ENCODE data around the gene PKLR. TPM values are rescaled to one million over a fixed set of nuclear protein-coding genes. Genes with fewer than 3 reads are reported as not detected.
A peak's percentile ranks its signal among the peaks of the same experiment; 100 is the strongest.
"Not testable (repeated sequence)": the region's sequence is repeated elsewhere in the genome, so short reads cannot be mapped to it uniquely, and the experiment has no call there.

PKLR gene
- polyA plus RNA-seq, 3 donors: 5.4 to 9.6 (median 9.4) TPM

DNA sequence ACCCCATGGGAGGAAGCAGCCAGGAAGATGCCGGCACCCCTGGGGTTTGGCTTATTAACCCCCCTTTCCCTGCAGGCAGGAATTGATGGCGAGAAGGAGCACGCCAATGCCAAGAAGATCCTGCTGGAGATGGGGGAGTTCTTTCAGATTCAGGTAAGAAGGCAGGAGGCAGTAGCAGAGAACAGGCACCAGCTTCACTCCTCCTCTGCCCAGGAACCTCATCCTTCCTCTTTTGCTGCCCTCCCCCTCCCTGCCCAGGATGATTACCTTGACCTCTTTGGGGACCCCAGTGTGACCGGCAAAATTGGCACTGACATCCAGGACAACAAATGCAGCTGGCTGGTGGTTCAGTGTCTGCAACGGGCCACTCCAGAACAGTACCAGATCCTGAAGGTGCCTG, 18.3 kb upstream of the PKLR start:
- DNase-seq (ENCODE audit: low read depth in 3 of 3, low spot score in 2 of 3): no peak

DNA sequence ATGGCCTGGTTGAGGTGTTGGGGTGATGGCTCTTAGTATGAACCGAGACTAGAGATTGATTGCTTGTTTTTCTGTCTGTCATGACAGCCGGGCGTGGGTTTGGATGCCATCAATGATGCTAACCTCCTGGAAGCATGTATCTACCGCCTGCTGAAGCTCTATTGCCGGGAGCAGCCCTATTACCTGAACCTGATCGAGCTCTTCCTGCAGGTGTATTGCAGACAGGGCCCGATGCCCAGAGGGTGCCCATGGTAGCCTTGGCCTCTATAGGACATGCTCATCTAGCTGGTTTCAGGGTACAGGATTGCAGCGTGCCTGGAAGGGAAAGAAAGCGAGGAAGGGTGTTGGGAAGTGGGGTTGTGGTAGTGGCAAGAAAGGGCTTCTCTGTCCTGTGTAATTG, 16.8 kb upstream of the PKLR start:
- DNase-seq (ENCODE audit: low read depth in 3 of 3, low spot score in 2 of 3): no peak

DNA sequence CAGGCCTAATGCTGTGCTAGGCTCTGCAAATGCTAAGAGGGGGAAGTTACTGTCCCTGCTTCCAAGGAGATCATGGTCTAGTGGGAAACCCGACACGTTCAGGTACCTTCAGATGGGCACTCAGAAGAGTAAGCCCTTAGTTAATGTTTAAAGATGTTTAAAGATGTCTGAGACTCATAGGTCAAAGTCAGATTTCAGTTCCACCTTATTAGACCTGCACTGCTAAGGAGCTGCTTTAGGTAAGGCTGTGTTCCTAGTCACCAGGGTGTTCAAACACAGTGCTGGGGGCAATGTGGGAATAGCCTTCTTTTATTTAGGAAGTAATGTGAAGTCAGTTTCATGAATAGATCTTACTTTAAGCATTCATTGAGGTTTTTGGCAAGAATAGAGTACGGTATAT, 15.7 kb upstream of the PKLR start:
- no peak for DNase-seq (ENCODE audit: low read depth in 3 of 3, low spot score in 2 of 3)

DNA sequence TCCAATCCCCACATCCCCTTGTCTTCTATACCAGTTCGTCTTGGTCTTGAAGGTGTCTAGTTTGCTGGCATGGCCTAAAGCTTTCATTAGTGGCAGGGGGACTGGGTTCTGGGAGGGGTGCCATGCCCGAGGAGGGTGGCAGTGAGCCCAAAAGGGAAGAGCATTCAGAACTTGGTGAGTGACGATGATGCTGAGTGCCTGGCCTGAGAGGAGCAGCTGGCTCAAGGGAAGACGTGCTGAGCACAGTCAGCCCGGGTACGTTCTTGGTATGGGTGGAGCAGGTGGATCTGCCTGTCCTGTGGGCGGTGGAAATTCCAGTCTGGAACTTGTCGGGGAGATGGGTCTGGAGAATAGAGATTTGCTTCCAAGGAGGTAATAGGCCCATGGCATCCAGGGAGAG, 12.0 kb upstream of the PKLR start:
- no peak for DNase-seq (ENCODE audit: low read depth in 3 of 3, low spot score in 2 of 3)

DNA sequence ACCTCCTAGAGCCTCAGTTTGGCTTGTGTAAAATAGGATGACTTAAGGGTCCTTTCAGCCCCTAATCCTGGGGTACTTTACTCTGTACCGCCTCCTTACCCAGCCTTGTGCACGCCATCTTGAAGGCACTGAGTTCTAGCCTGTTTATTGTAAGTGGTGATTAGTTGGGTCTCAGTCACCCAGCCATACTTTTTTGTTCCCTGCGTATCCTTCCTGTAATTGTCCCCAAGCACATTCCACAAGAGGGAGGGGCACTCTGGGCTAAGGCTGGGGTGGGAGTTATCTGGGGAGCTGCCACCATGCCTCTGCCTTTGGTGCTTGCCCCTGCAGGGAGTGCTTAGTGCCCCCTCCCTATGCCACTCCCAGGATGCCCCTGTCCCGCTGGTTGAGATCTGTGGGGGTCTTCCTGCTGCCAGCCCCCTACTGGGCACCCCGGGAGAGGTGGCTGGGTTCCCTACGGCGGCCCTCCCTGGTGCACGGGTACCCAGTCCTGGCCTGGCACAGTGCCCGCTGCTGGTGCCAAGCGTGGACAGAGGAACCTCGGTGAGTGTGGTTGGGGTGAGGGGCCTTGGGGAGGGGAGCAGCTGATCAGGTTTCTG, 8.3 kb upstream of the PKLR start:
- no peak for DNase-seq (ENCODE audit: low read depth in 3 of 3, low spot score in 2 of 3)

DNA sequence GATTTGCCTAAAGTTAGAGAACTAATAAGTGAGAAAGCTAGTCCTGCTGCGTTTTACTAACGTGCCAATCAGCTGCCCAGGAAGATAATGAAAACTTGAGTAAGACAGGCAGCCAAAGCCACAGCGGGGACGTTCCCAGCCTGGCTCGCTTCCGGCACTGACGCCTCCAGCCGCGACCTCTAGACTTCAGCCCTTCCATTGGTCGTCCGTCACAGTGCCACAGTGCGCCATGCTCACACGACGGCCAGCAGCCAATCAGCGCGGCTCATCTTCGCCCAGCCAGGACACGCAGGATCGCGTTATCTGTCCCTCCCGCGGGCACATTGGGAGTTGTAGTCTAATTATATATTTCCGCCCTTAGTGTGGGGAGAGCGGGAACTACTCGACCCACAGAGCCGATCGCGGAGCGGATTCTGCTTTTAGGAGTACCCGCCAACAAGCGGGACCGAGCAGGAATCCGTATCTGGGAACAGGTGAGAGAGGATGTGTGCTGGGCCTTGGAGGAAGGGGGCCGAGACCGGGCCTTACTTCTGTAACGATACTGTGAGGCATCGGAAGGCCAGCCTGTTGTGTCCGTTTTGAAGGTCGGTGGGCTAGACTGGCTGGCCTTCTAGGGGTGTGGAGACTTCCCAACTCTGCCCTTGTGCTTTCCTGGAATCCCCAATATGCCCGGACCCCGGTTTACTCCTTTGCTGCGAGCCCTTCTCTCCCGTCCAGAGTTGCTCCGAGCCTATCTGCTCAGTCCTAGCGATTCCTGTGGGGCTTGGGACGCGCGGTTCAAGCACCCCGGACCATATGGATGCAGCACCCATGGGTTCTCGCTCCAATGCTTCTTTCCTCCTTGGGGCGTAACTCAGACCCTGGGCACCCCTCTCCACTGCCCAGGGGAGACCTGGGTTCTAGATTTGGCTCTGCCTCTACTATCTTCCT, 7.5 kb upstream of the PKLR start, which contains the start of gene FDPS:
TSS of gene FDPS (plus strand) at position 374 of the 930 bp plus-strand sequence. CDS start 924 bp downstream, outside the sequence.
- peak; percentile 92 to 97 (median 95) for DNase-seq (ENCODE audit: low read depth in 3 of 3, low spot score in 2 of 3)

DNA sequence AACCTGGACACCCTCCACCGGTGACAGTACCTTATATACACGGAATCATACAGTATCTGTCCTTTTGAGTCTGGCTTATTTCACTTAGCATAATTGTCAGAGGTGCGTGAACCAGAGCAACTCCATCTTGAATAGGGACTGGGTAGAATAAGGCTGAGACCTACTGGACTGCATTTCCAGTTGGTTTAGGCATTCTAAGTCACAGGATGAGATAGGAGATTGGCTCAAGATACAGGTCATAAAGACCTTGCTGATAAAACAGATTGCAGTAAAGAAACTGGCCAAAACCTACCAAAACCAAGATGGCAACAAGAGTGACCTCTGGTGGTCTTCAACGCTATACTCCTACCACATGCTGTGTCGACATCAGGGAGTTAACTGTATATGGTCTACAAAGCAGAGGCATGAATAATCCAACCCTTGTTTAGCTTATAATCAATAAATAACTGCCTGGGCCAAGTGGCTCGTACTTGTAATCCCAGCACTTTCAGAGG, 6.1 kb upstream of the PKLR start:
- DNase-seq (ENCODE audit: low read depth in 3 of 3, low spot score in 2 of 3): no peak

DNA sequence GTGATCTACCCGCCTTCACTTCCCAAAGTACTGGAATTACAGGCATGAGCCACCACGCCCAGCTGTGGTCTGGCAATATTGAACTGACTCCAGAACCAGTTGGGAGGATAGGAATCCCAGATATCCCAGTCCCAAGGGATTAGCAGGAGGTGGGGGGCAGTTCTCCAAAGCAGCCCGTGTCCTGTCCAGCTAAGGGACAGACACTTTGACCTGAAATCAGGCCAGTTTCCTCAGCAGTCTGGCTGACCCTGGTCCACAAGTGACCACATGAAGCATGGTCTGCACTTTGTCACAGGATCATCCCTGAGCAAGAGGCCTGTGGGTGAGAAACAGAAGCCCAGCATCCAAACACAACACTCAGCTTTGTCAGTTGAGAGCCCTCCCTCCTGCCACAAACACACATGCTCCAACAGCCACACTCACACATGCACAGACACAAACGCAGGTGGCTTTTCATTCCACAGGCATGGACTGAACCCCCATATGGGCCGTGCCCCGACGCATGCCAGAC, 4.7 kb upstream of the PKLR start:
- no peak for DNase-seq (ENCODE audit: low read depth in 3 of 3, low spot score in 2 of 3)

DNA sequence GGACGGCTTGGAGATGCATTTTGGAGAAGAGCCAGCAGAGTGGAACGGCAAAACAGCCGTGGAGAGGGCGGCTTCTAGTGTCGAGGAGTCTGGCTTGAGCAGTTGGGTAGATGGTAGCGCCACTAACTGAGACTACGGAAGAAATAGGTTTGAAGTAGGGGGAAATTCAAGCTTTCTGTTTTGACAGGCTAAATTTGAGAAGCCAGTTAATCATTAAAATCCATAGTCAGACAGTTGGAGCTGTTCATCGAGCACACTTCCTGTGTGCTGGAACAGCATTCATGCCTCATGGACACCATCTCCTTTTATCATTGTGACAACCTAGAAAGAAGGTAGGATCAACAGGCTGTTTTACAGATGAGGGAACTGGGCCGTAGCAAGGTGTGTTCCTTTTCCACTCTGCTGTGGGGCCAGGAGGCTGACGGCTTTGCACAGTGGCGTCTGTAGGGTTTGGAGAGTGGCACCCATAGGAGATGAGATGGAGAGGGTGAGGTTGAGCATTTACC, 3.4 kb upstream of the PKLR start:
- DNase-seq (ENCODE audit: low read depth in 3 of 3, low spot score in 2 of 3): no peak

DNA sequence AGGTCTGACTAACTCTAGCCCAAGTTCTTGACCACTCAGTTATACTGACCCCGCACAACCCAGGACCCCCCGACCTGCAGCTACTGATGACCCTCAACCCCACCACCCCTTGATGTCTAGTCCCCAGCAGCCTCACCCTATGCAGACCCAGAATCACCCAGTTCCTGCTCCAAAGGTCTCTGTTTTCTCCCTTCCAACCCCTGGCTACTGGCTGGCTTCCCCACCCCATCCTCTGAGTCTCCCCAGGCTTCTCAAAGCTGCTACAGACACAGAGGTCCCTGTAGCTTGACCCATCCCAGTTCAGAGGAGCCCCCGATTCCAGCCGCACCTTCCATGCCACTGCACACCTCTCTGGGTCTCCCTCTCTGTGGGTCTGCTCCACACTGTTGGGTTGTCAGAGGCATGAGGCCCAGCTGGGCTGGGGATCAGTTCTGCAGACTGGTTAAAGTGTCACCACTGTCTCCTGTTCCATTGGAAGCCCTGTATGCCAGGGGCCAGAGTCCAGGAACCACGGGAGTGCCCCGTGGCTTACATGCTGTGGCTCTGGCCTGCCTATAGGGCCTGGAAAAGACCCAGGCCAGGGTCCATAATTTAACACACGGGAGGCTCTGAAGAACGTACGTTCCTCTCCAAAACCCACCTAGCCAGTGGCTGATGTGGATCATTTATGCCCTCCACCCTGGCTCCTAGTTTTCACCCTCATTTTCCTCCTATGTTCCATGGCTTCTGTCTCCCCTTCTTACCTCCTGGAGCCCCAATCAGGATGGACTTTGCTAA, 497 bp downstream of the PKLR start:
- no peak for DNase-seq (ENCODE audit: low read depth in 3 of 3, low spot score in 2 of 3)

DNA sequence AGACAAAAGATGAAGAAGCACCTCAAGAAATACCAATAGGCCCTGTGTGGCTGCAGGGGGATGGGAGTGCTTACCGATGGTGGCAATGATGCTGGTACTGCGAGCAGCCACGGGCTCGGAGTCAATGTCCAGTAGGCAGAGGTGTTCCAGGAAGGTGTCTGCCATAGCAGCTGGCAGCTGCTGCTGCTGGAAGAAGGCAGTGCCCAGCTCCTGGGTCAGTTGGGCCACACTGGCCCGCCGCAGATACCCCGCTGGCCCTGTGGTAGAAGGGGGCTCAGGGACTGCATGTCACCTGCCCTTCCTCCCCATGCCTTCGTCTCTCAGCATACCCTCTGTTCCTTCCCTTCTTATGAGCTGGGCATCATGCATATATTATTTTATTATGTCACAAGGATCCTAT, 1.2 kb downstream of the PKLR start:
- DNase-seq (ENCODE audit: low read depth in 3 of 3, low spot score in 2 of 3): no peak

DNA sequence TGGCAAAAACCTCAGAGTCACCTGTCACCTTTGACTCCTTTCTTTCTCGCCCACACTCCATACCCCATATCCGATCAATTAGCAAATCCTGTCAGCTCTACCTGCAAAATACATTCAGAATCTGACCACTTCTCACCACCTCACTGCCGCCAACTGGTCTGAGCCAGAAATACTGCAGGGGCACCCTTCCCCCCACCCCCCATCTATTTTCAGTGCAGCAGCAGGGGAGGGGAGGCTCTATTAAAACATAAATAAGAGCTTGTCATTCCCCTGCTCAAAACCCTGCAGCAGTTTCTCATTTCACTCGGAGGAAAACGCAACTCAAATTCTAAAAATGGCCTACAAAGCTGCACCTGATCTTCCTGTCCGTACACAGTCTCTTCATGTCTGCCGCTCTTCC, 3.9 kb downstream of the PKLR start:
- no peak for DNase-seq (ENCODE audit: low read depth in 3 of 3, low spot score in 2 of 3)

DNA sequence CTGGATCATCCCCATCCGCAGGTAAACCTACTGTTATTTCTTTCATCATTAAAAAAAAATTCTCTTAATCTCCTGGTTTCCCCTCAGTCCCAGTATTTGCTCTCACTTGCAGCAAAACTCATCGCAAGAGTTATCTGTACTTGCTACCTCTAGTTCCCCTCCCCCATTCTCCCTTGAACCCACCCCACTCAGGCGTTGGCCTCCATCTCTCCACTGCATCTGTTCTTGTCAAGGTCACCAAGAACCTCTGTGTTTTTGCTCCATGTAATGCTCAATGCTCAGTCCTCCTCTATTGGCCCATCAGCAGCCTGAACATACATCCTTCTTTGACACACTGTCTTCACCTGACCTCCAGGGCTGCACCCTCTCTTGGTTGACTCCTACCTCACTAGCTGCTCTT, 4.6 kb downstream of the PKLR start:
- DNase-seq (ENCODE audit: low read depth in 3 of 3, low spot score in 2 of 3): no peak

DNA sequence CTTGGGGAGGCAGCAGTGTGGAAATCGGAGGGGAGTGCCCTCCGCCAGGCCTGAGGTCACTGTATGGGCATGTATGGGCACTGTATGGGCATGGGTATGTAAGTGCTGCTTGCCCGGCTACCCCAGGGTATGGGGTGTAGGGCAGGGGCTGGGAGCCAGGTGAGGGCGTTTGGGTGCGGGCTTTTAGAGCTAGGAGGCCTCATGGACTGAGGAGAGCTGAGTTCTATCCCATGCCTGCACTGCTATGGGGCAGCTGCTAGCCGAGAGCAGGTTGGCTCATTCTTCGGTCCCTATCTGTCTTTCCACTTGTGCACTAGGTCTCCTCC, 5.3 kb downstream of the PKLR start:
- DNase-seq (ENCODE audit: low read depth in 3 of 3, low spot score in 2 of 3): no peak

DNA sequence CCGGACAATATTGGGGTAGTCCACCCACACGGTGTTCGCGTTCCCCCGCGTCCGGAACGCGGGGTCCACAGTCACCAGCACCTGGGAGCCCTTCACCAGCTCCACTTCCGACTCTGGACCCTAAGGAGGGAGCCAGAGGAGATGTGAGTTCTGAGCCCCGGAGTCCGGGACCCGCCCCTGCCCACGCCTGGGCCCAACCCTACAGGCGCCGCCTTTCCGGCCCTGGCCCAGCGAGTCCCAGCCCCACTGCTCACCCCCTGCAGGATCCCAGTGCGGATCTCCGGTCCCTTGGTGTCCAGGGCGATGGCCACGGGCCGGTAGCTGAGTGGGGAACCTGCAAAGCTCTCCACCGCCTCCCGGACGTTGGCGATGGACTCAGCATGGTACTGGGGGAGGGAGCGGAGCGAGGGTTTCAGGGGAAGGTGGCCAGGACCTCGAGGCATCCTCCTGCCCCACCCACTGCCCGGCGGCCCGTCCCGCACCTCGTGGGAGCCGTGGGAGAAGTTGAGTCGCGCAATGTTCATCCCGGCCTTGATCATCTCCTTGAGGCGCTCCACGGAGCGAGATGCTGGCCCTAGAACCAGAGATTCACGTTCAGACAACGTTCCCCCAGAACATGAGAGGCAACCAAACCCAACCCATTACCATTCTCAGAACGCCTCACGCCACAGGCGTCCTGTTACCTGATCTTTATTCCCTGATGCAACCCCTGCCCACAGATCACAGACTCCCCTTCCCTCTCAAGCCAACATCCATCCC, 5.9 kb downstream of the PKLR start:
- no peak for DNase-seq (ENCODE audit: low read depth in 3 of 3, low spot score in 2 of 3)

DNA sequence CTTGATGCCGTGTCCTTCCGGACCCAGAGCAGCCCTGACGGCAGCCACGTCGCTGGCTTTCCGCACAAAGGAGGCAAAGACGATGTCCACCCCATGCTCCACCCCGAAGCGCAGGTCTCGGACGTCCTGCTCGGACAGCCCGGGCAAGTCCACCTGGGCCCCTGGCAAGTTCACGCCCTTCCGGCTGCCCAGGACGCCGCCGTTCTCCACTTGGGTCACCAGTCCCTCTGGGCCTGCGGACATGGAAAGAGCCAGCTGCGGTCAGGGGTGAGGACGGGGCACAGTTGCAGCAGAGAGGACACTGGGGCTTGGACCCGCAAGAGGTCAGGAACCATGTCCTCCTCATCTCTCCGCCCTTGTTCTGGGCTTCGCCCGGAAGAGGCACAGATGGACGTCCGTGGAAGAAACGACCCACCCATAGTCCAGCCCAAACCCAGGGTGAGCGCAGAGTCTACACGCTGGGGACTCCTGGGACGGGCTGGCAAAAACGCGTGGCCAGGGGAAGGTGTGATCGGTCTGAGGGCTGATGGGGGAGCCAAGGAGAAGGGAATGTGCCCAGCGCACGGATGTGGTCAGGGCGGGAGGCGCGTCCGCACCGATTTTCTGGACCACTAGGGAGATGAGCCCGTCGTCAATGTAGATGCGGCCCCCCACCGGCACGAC, 6.6 kb downstream of the PKLR start:
- DNase-seq (ENCODE audit: low read depth in 3 of 3, low spot score in 2 of 3): no peak

DNA sequence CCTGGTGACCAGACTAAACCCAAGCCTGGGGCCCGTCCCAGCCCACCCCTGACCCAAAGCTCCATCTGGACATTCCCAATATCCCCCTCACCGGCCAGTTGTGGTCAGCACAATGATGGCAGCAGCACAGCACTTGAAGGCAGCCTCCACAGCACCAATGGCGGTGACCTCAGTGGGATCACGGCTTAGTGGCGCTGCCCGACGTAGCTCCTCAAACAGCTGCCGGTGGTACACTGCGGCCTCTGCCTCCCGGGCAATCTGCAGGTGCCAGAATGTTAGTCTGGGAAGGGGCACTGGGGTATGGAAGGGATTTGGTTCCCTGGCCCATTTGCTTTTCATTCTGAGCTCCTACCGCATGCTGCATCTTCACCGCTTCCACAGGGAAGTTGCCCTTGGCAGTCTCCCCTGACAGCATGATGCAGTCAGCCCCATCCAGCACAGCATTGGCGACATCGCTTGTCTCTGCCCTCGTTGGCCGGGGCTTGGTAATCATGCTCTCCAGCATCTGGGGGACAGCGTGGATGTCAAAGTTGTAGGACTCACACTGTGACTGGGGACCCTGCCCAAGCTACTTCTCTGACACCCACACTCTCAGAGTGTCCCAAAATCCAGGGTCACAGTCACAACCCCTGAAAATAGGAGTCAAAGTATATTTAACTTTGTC, 8.0 kb downstream of the PKLR start:
- no peak for DNase-seq (ENCODE audit: low read depth in 3 of 3, low spot score in 2 of 3)

DNA sequence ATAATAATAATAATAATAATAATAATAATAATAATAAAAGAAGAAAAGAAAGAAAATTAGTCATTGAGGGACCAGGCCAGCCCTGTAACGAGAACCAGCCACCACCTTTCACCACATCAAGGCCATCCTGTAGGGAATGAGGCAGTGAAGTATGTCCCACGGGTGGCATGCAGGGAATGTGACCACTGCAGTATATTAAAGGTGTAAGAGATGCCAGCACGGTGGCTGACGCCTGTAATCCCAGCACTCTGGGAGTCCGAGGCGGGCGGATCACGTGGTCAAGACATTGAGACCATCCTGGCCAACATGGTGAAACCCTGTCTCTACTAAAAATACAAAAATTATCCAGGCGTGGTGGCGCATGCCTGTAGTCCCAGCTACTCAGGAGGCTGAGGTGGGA, 10.2 kb downstream of the PKLR start:
- DNase-seq (ENCODE audit: low read depth in 3 of 3, low spot score in 2 of 3): not testable (repeated sequence)

DNA sequence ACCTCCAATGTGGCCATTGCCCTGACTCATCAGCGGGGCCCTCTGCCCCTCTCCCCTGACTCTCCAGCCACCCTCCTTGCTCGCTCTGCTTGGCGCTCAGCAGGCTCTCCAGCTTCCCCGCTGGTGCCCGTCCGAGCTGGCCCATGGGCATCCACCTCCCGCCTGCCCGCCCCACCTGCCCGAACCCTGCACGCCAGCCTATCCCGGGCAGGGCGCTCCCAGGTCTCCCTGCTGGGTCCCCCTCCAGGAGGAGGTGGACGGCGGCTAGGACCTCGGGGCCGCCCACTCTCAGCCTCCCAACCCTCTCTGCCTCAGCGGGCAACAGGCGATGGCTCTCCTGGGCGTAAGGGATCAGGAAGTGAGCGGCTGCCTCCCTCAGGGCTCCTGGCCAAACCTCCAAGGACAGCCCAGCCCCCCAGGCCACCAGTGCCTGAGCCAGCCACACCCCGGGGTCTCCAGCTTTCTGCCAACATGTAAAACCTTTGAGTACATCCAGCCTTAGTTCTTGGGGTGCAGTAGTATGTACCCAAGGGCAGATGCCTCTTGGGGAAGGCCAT, 13.2 kb downstream of the PKLR start:
- no peak for DNase-seq (ENCODE audit: low read depth in 3 of 3, low spot score in 2 of 3)

Measured in right renal cortex interstitium (tissue), 3 donors.